ENCODE data around the gene BLTP3B. TPM values are rescaled to one million over a fixed set of nuclear protein-coding genes. Genes with fewer than 3 reads are reported as not detected.

Gene BLTP3B
- total and polyA plus RNA-seq, 2 of the 13 experiments (the other 11 are each of a cell fraction or from before 2014, with no cell fraction given), result 15.6 to 24.4 TPM

DNA sequence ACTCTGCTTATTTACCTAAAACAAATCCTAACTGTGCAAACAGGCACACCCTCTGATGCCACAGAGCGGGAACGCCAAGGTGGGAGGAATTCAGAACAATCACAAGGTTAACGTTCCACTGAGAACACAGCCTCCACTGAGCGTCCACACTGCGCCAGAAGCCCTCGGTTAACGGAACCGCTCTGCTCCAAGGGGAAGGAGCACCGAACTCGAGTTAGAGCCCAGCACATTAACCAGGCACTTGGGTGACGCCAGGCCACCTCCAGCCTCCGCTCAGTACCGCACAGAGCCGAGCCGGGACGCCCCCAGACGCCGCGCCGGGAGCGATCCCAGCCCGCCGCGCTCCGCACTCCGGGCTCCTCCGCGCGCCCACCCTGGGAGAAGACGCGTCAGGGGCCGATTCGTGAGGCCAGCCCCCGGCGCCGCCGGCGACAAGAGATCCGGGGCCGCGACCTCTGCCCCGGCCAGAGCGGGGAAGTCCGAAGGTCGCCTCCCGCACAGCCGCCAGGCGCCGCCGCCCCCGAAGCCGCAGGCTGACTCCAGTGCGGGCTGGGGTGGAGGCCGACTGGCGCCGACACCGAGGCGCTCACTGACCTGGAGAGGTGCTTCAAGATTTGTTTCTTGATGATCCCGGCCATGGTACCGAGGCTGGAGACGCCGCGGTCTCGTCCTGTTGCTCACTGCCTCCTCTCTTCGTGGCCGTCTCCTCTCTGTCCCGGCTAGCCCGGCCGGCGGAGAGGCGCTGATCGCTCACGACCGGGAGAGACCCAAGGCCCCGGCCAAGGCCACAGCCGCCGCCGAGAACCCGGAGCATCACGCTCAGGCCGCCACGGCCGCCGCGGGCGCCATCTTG, 450 bp downstream of the BLTP3B start (continued):
- TF ChIP-seq, protein P1, sequence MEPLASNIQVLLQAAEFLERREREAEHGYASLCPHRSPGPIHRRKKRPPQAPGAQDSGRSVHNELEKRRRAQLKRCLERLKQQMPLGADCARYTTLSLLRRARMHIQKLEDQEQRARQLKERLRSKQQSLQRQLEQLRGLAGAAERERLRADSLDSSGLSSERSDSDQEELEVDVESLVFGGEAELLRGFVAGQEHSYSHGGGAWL (CRISPR knock-in tag; IDR thresholded peaks at IDR 0.05), result no peak; the same call in 1 of the 2 replicates
- TF ChIP-seq, protein P2, sequence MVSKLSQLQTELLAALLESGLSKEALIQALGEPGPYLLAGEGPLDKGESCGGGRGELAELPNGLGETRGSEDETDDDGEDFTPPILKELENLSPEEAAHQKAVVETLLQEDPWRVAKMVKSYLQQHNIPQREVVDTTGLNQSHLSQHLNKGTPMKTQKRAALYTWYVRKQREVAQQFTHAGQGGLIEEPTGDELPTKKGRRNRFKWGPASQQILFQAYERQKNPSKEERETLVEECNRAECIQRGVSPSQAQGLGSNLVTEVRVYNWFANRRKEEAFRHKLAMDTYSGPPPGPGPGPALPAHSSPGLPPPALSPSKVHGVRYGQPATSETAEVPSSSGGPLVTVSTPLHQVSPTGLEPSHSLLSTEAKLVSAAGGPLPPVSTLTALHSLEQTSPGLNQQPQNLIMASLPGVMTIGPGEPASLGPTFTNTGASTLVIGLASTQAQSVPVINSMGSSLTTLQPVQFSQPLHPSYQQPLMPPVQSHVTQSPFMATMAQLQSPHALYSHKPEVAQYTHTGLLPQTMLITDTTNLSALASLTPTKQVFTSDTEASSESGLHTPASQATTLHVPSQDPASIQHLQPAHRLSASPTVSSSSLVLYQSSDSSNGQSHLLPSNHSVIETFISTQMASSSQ (IDR thresholded peaks at IDR 0.05; ENCODE audit: low read depth), result no peak
- TF ChIP-seq, protein P2 (CRISPR knock-in tag; IDR thresholded peaks at IDR 0.05; ENCODE audit: borderline replicate concordance), result peak; percentile 33; the same call in 1 of the 2 replicates
- TF ChIP-seq, protein P3, sequence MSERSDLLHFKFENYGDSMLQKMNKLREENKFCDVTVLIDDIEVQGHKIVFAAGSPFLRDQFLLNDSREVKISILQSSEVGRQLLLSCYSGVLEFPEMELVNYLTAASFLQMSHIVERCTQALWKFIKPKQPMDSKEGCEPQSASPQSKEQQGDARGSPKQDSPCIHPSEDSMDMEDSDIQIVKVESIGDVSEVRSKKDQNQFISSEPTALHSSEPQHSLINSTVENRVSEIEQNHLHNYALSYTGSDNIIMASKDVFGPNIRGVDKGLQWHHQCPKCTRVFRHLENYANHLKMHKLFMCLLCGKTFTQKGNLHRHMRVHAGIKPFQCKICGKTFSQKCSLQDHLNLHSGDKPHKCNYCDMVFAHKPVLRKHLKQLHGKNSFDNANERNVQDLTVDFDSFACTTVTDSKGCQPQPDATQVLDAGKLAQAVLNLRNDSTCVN (CRISPR knock-in tag; IDR thresholded peaks at IDR 0.05; ENCODE audit: borderline replicate concordance), result peak; percentile 52; the same call in 1 of the 2 replicates
- peak; percentile 79; the same call in 1 of the 2 replicates for TF ChIP-seq YEATS4 (CRISPR knock-in tag; IDR thresholded peaks at IDR 0.05; ENCODE audit: borderline replicate concordance)
- TF ChIP-seq CBX2 (IDR thresholded peaks at IDR 0.05; ENCODE audit: low read depth, low read length), result no peak
- no peak for TF ChIP-seq CBX2 (CRISPR knock-in tag; IDR thresholded peaks at IDR 0.05; ENCODE audit: low read depth)
- TF ChIP-seq ZNF737 (CRISPR knock-in tag; IDR thresholded peaks at IDR 0.05; ENCODE audit: borderline replicate concordance), result no peak
- TF ChIP-seq GZF1 (CRISPR knock-in tag; IDR thresholded peaks at IDR 0.05), result no peak
- TF ChIP-seq ZNF629 (CRISPR knock-in tag; conservative IDR thresholded peaks at IDR 0.05), result no peak
- peak; percentile 36; the same call in 1 of the 2 replicates for TF ChIP-seq ZNF605 (CRISPR knock-in tag; IDR thresholded peaks at IDR 0.05)
- no peak; the same call in 1 of the 2 replicates for TF ChIP-seq ZSCAN12 (CRISPR knock-in tag; IDR thresholded peaks at IDR 0.05)
- no peak for TF ChIP-seq ZNF782 (CRISPR knock-in tag; IDR thresholded peaks at IDR 0.05; ENCODE audit: borderline replicate concordance)
- no peak; the same call in 1 of the 2 replicates for TF ChIP-seq ZNF709 (CRISPR knock-in tag; IDR thresholded peaks at IDR 0.05)
- TF ChIP-seq, protein P4, sequence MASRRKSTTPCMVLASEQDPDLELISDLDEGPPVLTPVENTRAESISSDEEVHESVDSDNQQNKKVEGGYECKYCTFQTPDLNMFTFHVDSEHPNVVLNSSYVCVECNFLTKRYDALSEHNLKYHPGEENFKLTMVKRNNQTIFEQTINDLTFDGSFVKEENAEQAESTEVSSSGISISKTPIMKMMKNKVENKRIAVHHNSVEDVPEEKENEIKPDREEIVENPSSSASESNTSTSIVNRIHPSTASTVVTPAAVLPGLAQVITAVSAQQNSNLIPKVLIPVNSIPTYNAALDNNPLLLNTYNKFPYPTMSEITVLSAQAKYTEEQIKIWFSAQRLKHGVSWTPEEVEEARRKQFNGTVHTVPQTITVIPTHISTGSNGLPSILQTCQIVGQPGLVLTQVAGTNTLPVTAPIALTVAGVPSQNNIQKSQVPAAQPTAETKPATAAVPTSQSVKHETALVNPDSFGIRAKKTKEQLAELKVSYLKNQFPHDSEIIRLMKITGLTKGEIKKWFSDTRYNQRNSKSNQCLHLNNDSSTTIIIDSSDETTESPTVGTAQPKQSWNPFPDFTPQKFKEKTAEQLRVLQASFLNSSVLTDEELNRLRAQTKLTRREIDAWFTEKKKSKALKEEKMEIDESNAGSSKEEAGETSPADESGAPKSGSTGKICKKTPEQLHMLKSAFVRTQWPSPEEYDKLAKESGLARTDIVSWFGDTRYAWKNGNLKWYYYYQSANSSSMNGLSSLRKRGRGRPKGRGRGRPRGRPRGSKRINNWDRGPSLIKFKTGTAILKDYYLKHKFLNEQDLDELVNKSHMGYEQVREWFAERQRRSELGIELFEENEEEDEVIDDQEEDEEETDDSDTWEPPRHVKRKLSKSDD (CRISPR knock-in tag; IDR thresholded peaks at IDR 0.05; ENCODE audit: low read depth), result 0 out of 2 replicates have a peak, but pooled peaks have one; percentile 19
- TF ChIP-seq, protein P5, sequence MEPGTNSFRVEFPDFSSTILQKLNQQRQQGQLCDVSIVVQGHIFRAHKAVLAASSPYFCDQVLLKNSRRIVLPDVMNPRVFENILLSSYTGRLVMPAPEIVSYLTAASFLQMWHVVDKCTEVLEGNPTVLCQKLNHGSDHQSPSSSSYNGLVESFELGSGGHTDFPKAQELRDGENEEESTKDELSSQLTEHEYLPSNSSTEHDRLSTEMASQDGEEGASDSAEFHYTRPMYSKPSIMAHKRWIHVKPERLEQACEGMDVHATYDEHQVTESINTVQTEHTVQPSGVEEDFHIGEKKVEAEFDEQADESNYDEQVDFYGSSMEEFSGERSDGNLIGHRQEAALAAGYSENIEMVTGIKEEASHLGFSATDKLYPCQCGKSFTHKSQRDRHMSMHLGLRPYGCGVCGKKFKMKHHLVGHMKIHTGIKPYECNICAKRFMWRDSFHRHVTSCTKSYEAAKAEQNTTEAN (CRISPR knock-in tag; conservative IDR thresholded peaks at IDR 0.05), result no peak
- TF ChIP-seq ZNF354B (CRISPR knock-in tag; IDR thresholded peaks at IDR 0.05), result no peak
- no peak for TF ChIP-seq CC2D1A (CRISPR knock-in tag; IDR thresholded peaks at IDR 0.05)
- peak; percentile 72; the same call in 1 of the 2 replicates for TF ChIP-seq KDM1A (CRISPR knock-in tag; IDR thresholded peaks at IDR 0.05)

Data from HepG2 (cell line).